ENCODE measurements around the gene ATL3. TPM values are rescaled to one million over a fixed set of nuclear protein-coding genes. Genes with fewer than 3 reads are reported as not detected.
"Not testable (repeated sequence)": the region's sequence is repeated elsewhere in the genome, so short reads cannot be mapped to it uniquely, and the experiment has no call there.

ATL3 gene
- total RNA-seq, 1 experiment from 2014 or later, result 24.0 TPM

- not testable (repeated sequence) for H3K9ac ChIP-seq (ENCODE audit: extremely low read depth, insufficient read length, low read length)
Measured at GRCh38 chr11:63578882-63579281, 92.3 kb downstream of the ATL3 start.

More at GRCh38 chr11:63578882-63579281, 92.3 kb downstream of the ATL3 start:
- not testable (repeated sequence) for H4K91ac ChIP-seq (ENCODE audit: insufficient read length, low read depth, low read length); H3K79me2 ChIP-seq (ENCODE audit: insufficient read depth, low read length); H3K23ac ChIP-seq (ENCODE audit: insufficient read length, low read depth, low read length); H2BK5ac ChIP-seq (ENCODE audit: insufficient read length, low read length); H2BK15ac ChIP-seq (ENCODE audit: low read depth, low read length); H3K14ac ChIP-seq (ENCODE audit: insufficient read depth, low read length); H2AK5ac ChIP-seq (ENCODE audit: insufficient read length, low read length); H3K4me3 Mint-ChIP-seq; H3K4me2 ChIP-seq (ENCODE audit: insufficient read depth, insufficient read length, low read length); H3K79me1 ChIP-seq (ENCODE audit: insufficient read depth, low read depth, low read length, poor library complexity, severe bottlenecking); H3K27me3 Mint-ChIP-seq (ENCODE audit: low read depth); H2BK20ac ChIP-seq (ENCODE audit: low read depth, low read length, poor library complexity, severe bottlenecking); H2AFZ ChIP-seq (ENCODE audit: low read length); H3K4me1 ChIP-seq (ENCODE audit: insufficient read depth, low read length); H2BK120ac ChIP-seq (ENCODE audit: low read depth, low read length, poor library complexity, severe bottlenecking); H2BK12ac ChIP-seq (ENCODE audit: insufficient read length, low read depth, low read length); H3K27ac ChIP-seq (ENCODE audit: insufficient read length, low read depth, low read length); H3T11ph ChIP-seq (ENCODE audit: low read length); H3K18ac ChIP-seq (ENCODE audit: insufficient read length, low read depth, low read length); H3K23me2 ChIP-seq (ENCODE audit: insufficient read length, low read depth, low read length, poor library complexity, severe bottlenecking); H3K4ac ChIP-seq (ENCODE audit: low read depth, low read length); H3K27me3 ChIP-seq (ENCODE audit: insufficient read depth, low read length); H4K5ac ChIP-seq (ENCODE audit: insufficient read length, low read depth, low read length); H3K27ac Mint-ChIP-seq; H4K8ac ChIP-seq (replicated peaks; ENCODE audit: insufficient read length, low read depth, low read length); H4K20me1 ChIP-seq (ENCODE audit: control insufficient read depth, insufficient read depth, insufficient read length); DNase-seq; H3K56ac ChIP-seq (ENCODE audit: insufficient read length, low read depth, low read length)
- peaks cover 41 to 42% of the 10 kb centered on the region in 2 experiments for H3K9me3 Mint-ChIP-seq
- no CpG with 5 or more reads among the region's 3 CpGs for WGBS (ENCODE audit: extremely low coverage, insufficient read length, low lambda C conversion rate)
- peaks cover 47 to 93% (median 89%) of the 10 kb centered on the region in 3 experiments for H3K36me3 Mint-ChIP-seq (ENCODE audit: insufficient read depth in 1 of 3, low read depth in 3 of 3)
- H3K4me1 Mint-ChIP-seq, result peaks cover 3 to 24% of the 10 kb centered on the region in 2 experiments
- H3K9me3 ChIP-seq (ENCODE audit: control insufficient read depth, low read depth, low read length), result peaks cover 22% of the 10 kb centered on the region

Data from H9 (cell line).